Activated naive CD4-positive, alpha-beta T cell treated with anti-CD3 and anti-CD28 coated beads, Interleukin-2, amount 50 U/mL, for 72 hours (primary cell): Measurements from ENCODE around the gene EHF. TPM values are rescaled to one million over a fixed set of nuclear protein-coding genes. Genes with fewer than 3 reads are reported as not detected.

Experiments used
- ATAC-seq, 2 donors: fragments of 150-1000 bp; cut with Tn5 transposase; 2 replicates each; pipeline ENCODE4 v1.10.0; 2021; ENCODE audit warnings: mild to moderate bottlenecking in 2 of 2, moderate library complexity in 2 of 2
- DNase-seq, 2 donors: peaks; one replicate each; pipeline ENCODE4 v3.0.0; 2021 to 2022; ENCODE audit warnings: low spot score in 2 of 2
- H3K27ac Mint-ChIP-seq, 2 donors: one replicate each; pipeline ENCODE4 v1.8.0; 2022; ENCODE audit warnings: mild to moderate bottlenecking in 2 of 2, mixed read lengths in 2 of 2
- H3K36me3 Mint-ChIP-seq, 2 donors: one replicate each; pipeline ENCODE4 v1.8.0; 2022; ENCODE audit warnings: mixed read lengths in 2 of 2
- H3K9me3 Mint-ChIP-seq, 2 donors: one replicate each; pipeline ENCODE4 v1.8.0; 2022; ENCODE audit warnings: mixed read lengths in 2 of 2
- total RNA-seq, 2 donors: library from RNA; stranded (reverse); gene quantifications; one replicate each; pipeline ENCODE4 v1.2.3, GENCODE V29; 2022

EHF gene
- total RNA-seq, 2 donors from 2014 or later: not detected

DNA sequence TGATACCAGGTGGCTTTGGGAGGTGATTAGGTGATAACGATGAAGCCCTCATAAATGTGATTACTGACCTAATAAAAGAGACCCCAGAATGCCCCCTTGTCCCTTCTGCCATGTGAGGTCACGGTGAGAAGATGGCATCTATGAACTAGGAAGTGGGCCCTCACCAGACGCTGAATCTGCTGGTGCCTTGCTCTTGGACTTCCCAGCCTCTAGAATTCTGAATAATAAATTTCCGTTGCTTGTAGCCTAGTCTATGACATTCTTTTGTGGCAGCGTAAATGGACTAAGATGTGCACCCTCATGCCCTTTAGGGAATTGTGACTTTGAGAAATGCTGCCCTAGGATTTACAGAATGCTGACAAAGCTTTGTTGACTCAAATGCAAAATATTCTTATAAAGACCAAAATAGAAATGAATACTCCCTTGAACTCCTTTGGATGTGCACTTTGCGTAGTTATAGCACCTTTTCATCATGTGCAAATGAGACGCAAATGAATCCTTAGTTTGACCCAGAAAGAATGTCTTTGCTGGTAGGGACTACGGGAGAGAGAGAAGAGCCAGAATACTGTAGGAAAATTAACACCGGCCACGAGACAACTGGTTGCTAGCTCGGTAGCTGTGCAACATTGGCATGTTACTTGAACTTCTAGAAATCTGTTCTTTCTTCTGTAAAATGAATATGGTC, 24.8 kb upstream of the EHF start:
- Mint-ChIP-seq H3K9me3 (peaks cover 5 to 20% of the 10 kb centered on the region in 2 donors), H3K27ac (no peak overlapping the region), H3K36me3 (peaks cover 4 to 14% of the 10 kb centered on the region in 2 donors)
- ATAC-seq: no peak
- no peak for DNase-seq

DNA sequence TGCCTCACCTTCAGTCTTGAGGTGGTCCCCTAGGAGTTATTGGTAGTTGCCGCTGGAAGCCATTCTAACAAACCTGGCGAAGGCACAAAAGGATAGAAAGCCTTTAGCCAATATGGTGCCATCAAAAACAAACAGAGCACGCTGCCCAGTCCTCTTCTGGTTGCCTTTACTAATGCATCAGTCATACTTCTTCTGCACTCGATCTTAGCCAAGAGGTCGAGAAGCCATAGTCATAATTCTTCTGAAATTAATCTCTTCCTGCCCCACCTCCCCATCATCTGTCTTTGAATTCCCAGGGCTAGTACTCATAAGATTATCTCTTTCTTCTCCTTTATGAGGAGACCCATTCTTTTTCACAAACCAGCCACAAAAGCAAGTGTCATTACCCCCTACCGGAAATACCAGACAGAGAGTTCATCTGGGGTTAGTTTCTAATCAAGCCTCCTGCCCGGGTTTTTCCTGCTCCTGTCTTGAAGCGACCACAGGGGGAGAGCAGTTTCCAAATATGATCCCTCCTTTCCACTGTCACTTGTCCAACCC, 21.4 kb upstream of the EHF start:
- H3K9me3 Mint-ChIP-seq: peaks cover 0 to 7% of the 10 kb centered on the region in 2 donors
- H3K27ac Mint-ChIP-seq: no peak overlapping the region
- no peak for DNase-seq
- H3K36me3 Mint-ChIP-seq: peaks cover 0 to 4% of the 10 kb centered on the region in 2 donors
- peak; percentile 78 to 83 for ATAC-seq

DNA sequence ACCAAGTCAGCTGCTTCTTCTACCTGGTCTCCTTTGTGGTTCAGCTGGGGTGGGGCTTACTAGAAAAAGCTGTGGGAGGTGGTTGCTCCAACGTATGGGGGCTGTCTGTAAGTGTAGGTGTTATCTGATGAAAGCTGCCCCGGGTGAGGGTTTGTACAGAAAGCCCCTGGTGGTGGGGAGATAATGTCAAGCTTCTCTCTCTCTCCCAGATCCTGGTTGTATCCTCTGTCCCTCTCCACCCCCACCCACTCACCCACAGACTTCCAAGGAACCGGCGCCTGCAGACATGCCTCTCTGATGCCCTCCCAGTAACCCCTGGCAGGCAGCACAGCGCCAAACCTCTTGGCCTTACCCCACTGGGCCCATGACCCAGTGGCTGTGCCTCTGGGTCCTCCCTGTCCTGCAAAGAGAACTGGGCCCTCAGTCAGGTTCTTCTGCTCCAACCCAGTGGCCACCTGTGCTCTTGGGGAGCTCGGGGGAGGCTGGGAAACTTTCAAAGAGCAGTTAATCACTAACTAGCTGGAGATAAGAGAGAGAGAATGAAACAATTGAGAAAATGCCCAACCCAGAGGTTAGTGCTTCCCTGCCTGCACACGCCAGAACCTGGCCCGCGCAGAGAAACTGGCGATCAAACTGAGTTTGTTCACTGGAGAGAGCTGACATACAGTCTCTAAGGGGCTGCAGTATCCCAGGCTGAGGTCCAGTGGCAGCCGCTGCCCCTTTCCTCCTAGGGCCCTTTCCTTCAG, 20.4 kb upstream of the EHF start:
- DNase-seq (no peak), ATAC-seq (no peak)
- Mint-ChIP-seq H3K27ac (no peak overlapping the region), H3K36me3 (peaks cover 0 to 4% of the 10 kb centered on the region in 2 donors), H3K9me3 (peaks cover 0 to 7% of the 10 kb centered on the region in 2 donors)

- DNase-seq (no peak), ATAC-seq (no peak)
- no peak overlapping the region for H3K27ac Mint-ChIP-seq
- H3K36me3 Mint-ChIP-seq: peaks cover 0 to 3% of the 10 kb centered on the region in 2 donors
- H3K9me3 Mint-ChIP-seq: peaks cover 0 to 7% of the 10 kb centered on the region in 2 donors
These were observed 19.8 kb upstream of the EHF start for GRCh38 chr11:34601085-34601444.

DNA sequence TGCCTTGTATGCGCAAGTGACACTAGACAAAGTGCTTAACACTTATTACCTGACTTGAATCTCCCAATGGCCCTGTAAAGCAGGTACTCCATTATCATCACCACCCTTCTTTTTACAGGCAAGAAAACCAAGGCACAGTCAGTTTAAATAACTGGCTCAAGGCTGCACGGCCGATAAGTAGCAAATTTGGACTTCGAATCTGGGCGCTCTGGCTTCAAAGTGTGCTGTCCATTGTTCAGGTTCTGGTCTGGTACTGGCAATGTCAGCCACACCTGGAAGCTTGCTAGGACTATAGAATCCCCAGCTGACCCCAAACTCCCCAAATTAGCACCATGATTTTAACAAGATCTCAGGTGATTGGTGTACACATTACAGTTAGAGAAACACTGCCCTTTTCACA, 19.3 kb upstream of the EHF start:
- DNase-seq (no peak), ATAC-seq (no peak)
- peaks cover 0 to 1% of the 10 kb centered on the region in 2 donors for H3K9me3 Mint-ChIP-seq
- no peaks in the 10 kb centered on the region for H3K36me3 Mint-ChIP-seq
- H3K27ac Mint-ChIP-seq: no peak overlapping the region

- no peak overlapping the region for H3K27ac Mint-ChIP-seq
- DNase-seq (no peak), ATAC-seq (no peak)
- H3K36me3 Mint-ChIP-seq: no peaks in the 10 kb centered on the region
- no peaks in the 10 kb centered on the region for H3K9me3 Mint-ChIP-seq
These were observed 18.6 kb upstream of the EHF start for GRCh38 chr11:34602245-34602644.

- H3K9me3 Mint-ChIP-seq: no peaks in the 10 kb centered on the region
- no peak overlapping the region for H3K27ac Mint-ChIP-seq
- no peak for DNase-seq
- no peaks in the 10 kb centered on the region for H3K36me3 Mint-ChIP-seq
- ATAC-seq: no peak
These were observed 17.5 kb upstream of the EHF start for GRCh38 chr11:34603129-34604001.

- ATAC-seq (no peak), DNase-seq (no peak)
- Mint-ChIP-seq H3K36me3 (no peaks in the 10 kb centered on the region), H3K9me3 (no peaks in the 10 kb centered on the region), H3K27ac (no peak overlapping the region)
These were observed 16.7 kb upstream of the EHF start for GRCh38 chr11:34604145-34604544.

DNA sequence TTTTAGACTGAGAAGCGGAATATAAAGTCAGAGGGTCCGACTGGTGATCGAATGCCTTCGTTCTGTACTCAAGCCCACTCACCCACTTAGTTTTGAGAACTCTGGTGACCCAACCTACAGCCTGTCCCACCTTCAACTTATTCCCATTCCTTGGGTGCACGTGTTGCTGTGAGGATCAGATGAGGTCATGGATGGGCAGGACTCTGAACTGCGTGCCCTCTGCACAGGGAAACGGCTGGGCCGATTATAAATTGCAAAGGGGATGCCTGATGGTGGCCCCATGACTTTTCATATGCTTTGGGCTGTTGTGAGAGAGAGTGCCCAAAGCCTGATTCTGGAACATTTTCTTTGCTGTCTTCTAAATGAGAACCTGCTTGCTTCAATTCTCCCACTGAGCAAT, 16.0 kb upstream of the EHF start:
- no peak for ATAC-seq
- no peak for DNase-seq
- H3K9me3 Mint-ChIP-seq: no peaks in the 10 kb centered on the region
- no peak overlapping the region for H3K27ac Mint-ChIP-seq
- H3K36me3 Mint-ChIP-seq: no peaks in the 10 kb centered on the region

DNA sequence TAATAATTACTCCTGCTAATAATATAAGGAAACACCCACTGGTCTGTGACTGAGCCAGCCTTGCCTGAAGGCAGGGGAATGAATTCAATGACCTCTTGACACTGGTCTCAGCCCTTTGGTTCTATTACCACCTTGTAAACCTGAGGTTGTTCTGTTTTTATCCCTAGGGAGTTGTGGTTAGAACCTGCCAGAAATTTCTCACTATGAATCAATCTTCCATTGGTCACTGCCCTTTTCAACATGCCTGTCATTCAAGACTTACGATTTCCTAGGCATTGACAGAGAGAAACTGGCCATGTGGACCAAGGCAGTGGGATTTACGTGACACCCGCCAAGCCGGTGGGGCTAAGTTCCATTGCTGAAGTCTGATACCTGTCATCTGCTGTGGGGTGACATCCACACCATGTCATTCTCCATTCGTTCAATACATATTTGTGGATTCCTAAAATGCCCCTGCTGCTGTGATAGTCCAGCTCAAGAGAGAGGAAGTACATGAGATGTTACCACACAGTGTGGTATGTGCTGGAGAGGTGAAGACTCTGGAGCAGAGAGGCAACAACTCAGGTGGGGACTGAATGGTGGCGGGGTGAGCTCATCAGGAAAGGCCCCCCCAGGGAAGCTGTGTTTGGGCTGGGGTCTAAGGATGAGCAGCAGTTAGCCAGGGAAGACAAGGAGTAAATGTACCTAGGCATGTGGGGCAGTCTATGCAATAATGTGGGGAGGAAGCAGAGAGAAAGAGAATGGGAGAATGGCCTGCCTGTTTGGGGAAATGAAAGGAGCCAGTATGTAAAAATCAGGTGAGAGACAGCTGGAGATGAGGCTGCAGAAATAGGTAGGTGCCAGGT, 15.2 kb upstream of the EHF start:
- no peak for ATAC-seq
- no peak overlapping the region for H3K27ac Mint-ChIP-seq
- H3K9me3 Mint-ChIP-seq: no peaks in the 10 kb centered on the region
- H3K36me3 Mint-ChIP-seq: no peaks in the 10 kb centered on the region
- no peak for DNase-seq

GRCh38 chr11:34606326-34607120, 14.4 kb upstream of the EHF start:
- no peak overlapping the region for H3K27ac Mint-ChIP-seq
- no peaks in the 10 kb centered on the region for H3K36me3 Mint-ChIP-seq
- ATAC-seq: peak in 1 of 2 donors; percentile 43
- peaks cover 0 to 2% of the 10 kb centered on the region in 2 donors for H3K9me3 Mint-ChIP-seq
- no peak for DNase-seq

GRCh38 chr11:34609187-34609751, 11.6 kb upstream of the EHF start:
- no peak overlapping the region for H3K27ac Mint-ChIP-seq
- peaks cover 0 to 3% of the 10 kb centered on the region in 2 donors for H3K9me3 Mint-ChIP-seq
- ATAC-seq: no peak
- no peaks in the 10 kb centered on the region for H3K36me3 Mint-ChIP-seq
- DNase-seq: no peak

GRCh38 chr11:34609850-34610249, 11.0 kb upstream of the EHF start:
- no peak for ATAC-seq

GRCh38 chr11:34610324-34611041, 10.4 kb upstream of the EHF start:
- peaks cover 0 to 3% of the 10 kb centered on the region in 2 donors for H3K9me3 Mint-ChIP-seq
- no peaks in the 10 kb centered on the region for H3K36me3 Mint-ChIP-seq
- no peak for ATAC-seq
- DNase-seq: no peak
- no peak overlapping the region for H3K27ac Mint-ChIP-seq

More at GRCh38 chr11:34609850-34610249, 11.0 kb upstream of the EHF start:
- Mint-ChIP-seq H3K36me3 (no peaks in the 10 kb centered on the region), H3K27ac (no peak overlapping the region), H3K9me3 (peaks cover 0 to 3% of the 10 kb centered on the region in 2 donors)
- DNase-seq: no peak

DNA sequence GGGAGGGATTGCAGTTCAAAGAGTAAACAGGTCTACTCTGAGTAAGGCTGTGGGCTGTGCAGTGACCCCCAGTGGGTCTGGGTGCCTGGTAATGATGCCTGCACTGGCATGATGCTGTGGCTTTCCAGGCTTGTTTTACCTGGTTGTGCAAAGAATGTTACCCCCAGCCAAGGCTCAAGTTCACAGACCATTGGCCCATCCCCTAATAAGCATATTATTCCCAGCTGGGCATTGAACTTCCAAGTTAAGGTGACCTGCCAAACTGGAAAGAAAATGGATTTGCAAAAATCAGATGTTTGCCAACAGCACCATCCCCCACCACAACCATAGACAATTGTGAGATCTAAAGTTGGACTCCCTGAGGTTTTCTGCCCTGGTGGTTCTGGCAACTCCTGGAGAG, 7.9 kb upstream of the EHF start:
- Mint-ChIP-seq H3K36me3 (no peaks in the 10 kb centered on the region), H3K9me3 (peaks cover 0 to 3% of the 10 kb centered on the region in 2 donors), H3K27ac (no peak overlapping the region)
- DNase-seq (no peak), ATAC-seq (no peak)
